H1 (cell line): Measurements from ENCODE around the gene FASN. TPM values are rescaled to one million over a fixed set of nuclear protein-coding genes. Genes with fewer than 3 reads are reported as not detected.

Experiments used
- CTCF ChIA-PET: fragments of 300-600 bp; sonication (Branson Sonifier 250); formaldehyde crosslinking; loops from one replicate; lab custom pipeline; 2021; ENCODE audit not compliant: partially characterized antibody; lab: Charles Lee
- POLR2A ChIA-PET: fragments of 300-600 bp; sonication (Branson Sonifier 250); formaldehyde crosslinking; loops from one replicate; lab custom pipeline; 2021; ENCODE audit warnings: inconsistent platforms; ENCODE audit not compliant: partially characterized antibody; lab: Charles Lee
- DNase-seq, 2 experiments: peaks; one replicate each; pipeline versions ENCODE4 v3.0.0 to v3.0.0-alpha.2; 2010 to 2022; ENCODE audit warnings: low spot score in 2 of 2, low read depth in 1 of 2, mixed read lengths in 1 of 2
- FAIRE-seq: peaks from 2 replicates; lab custom pipeline; 2011; peaks lifted over from hg19 to GRCh38; lab: Jason Lieb, UNC
- H2AFZ ChIP-seq: 2 replicates; pipeline ENCODE4 v1.8.1; 2012; ENCODE audit warnings: low read length, inconsistent platforms
- H2AK5ac ChIP-seq: 2 replicates; pipeline ENCODE4 v1.6.1; 2013; ENCODE audit warnings: low read depth, low read length
- H2BK120ac ChIP-seq: replicated peaks from 2 replicates; pipeline ENCODE3; 2013; ENCODE audit warnings: low read depth, low read length, inconsistent platforms
- H2BK12ac ChIP-seq: 2 replicates; pipeline ENCODE4 v1.6.1; 2013; ENCODE audit warnings: low read depth, low read length
- H2BK15ac ChIP-seq: 2 replicates; pipeline ENCODE4 v1.6.1; 2013; ENCODE audit warnings: low read length
- H2BK20ac ChIP-seq: 2 replicates; pipeline ENCODE4 v1.6.1; 2013; ENCODE audit warnings: low read length
- H2BK5ac ChIP-seq: 2 replicates; pipeline ENCODE4 v1.6.1; 2013; ENCODE audit warnings: low read depth, low read length
- H3K14ac ChIP-seq: 2 replicates; pipeline ENCODE4 v1.6.1; 2013; ENCODE audit warnings: inconsistent platforms; ENCODE audit not compliant: insufficient read length
- H3K18ac ChIP-seq: 2 replicates; pipeline ENCODE4 v1.6.1; 2013; ENCODE audit warnings: low read length; ENCODE audit errors: extremely low read depth
- H3K23ac ChIP-seq: 2 replicates; pipeline ENCODE4 v1.6.1; 2013; ENCODE audit warnings: inconsistent platforms; ENCODE audit not compliant: insufficient read length
- H3K23me2 ChIP-seq: 2 replicates; pipeline ENCODE4 v1.6.1; 2013; ENCODE audit warnings: low read depth, low read length
- H3K27ac ChIP-seq: 2 replicates; pipeline ENCODE4 v1.6.1; 2011; ENCODE audit warnings: low read depth, low read length, inconsistent platforms
- H3K27me3 ChIP-seq, 4 experiments: replicated peaks in 1 of 4; 1 replicate in 1 of 4; 2 replicates in 3 of 4; pipeline versions ENCODE4 v1.6.1 to v1.8.1; 2011 to 2013; ENCODE audit warnings: low read length in 3 of 4, mild to moderate bottlenecking in 3 of 4, inconsistent platforms in 2 of 4, mixed read lengths in 2 of 4, moderate library complexity in 1 of 4; ENCODE audit not compliant: control insufficient read depth in 3 of 4, insufficient read depth in 3 of 4; ENCODE audit errors: extremely low read depth in 1 of 4
- H3K36me3 ChIP-seq, 4 experiments: 2 replicates each; pipeline versions ENCODE4 v1.6.1 to v1.8.1; 2011 to 2013; ENCODE audit warnings: mild to moderate bottlenecking in 4 of 4, low read length in 3 of 4, moderate library complexity in 2 of 4, control low read depth in 1 of 4, inconsistent platforms in 1 of 4; ENCODE audit not compliant: insufficient read depth in 4 of 4, control insufficient read depth in 2 of 4
- H3K4ac ChIP-seq: replicated peaks from 2 replicates; pipeline ENCODE3; 2013; ENCODE audit warnings: low read length, low read depth, mixed read lengths, inconsistent platforms; ENCODE audit not compliant: insufficient read length
- H3K4me1 ChIP-seq, 4 experiments: replicated peaks in 1 of 4; 1 replicate in 1 of 4; 2 replicates in 3 of 4; pipeline versions ENCODE4 v1.6.1 to v1.8.1; 2011 to 2013; ENCODE audit warnings: low read length in 3 of 4, inconsistent platforms in 2 of 4, mixed read lengths in 1 of 4; ENCODE audit not compliant: insufficient read depth in 4 of 4, control insufficient read depth in 3 of 4
- H3K4me2 ChIP-seq, 2 experiments: 2 replicates each; pipeline versions ENCODE4 v1.6.1 to v1.8.1; 2011 to 2013; ENCODE audit warnings: low read depth in 2 of 2, low read length in 2 of 2, control low read depth in 1 of 2, inconsistent platforms in 1 of 2, mild to moderate bottlenecking in 1 of 2; ENCODE audit not compliant: insufficient read depth in 1 of 2
- H3K4me3 ChIP-seq, 4 experiments: fragments of 200-600, 300-600 bp in 1 of 4; sonication (generic), shearing (Covaris generic), sonication (Bioruptor Twin) in 1 of 4; 2 replicates each; pipeline versions ENCODE4 v1.5.1 to v1.8.1; 2011 to 2016; ENCODE audit warnings: low read length in 4 of 4, low read depth in 3 of 4, control low read depth in 2 of 4, inconsistent platforms in 2 of 4, mild to moderate bottlenecking in 2 of 4, mixed read lengths in 1 of 4, moderate library complexity in 1 of 4; ENCODE audit not compliant: insufficient read depth in 2 of 4; ENCODE audit errors: extremely low read depth in 1 of 4
- H3K56ac ChIP-seq: replicated peaks from 2 replicates; pipeline ENCODE3; 2013; ENCODE audit warnings: low read depth, mild to moderate bottlenecking, mixed read lengths, low read length, inconsistent platforms; ENCODE audit not compliant: insufficient read length
- H3K79me1 ChIP-seq: 2 replicates; pipeline ENCODE4 v1.6.1; 2013; ENCODE audit warnings: low read depth, low read length, control low read depth
- H3K79me2 ChIP-seq, 2 experiments: 2 replicates each; pipeline versions ENCODE4 v1.6.1 to v1.8.1; 2012 to 2013; ENCODE audit warnings: low read length in 2 of 2, mild to moderate bottlenecking in 2 of 2, inconsistent platforms in 1 of 2; ENCODE audit not compliant: insufficient read depth in 2 of 2, control insufficient read depth in 1 of 2
- H3K9ac ChIP-seq, 4 experiments: replicated peaks in 1 of 4; 1 replicate in 1 of 4; 2 replicates in 3 of 4; pipeline versions ENCODE4 v1.6.1 to v1.8.1; 2011 to 2013; ENCODE audit warnings: low read depth in 3 of 4, low read length in 3 of 4, control low read depth in 2 of 4, mild to moderate bottlenecking in 2 of 4, moderate library complexity in 2 of 4, inconsistent platforms in 1 of 4; ENCODE audit errors: extremely low read depth in 1 of 4
- H3K9me3 ChIP-seq, 2 experiments: 2 replicates each; pipeline versions ENCODE4 v1.6.1 to v1.8.1; 2012 to 2013; ENCODE audit warnings: mild to moderate bottlenecking in 2 of 2, moderate library complexity in 2 of 2, control low read depth in 1 of 2, inconsistent platforms in 1 of 2, low read depth in 1 of 2, low read length in 1 of 2, mixed read lengths in 1 of 2; ENCODE audit not compliant: insufficient read depth in 2 of 2
- H4K20me1 ChIP-seq, 2 experiments: replicated peaks in 1 of 2; 2 replicates each; pipeline versions ENCODE3 to v1.8.1; 2011 to 2013; ENCODE audit warnings: inconsistent platforms in 2 of 2, low read length in 2 of 2, mild to moderate bottlenecking in 1 of 2; ENCODE audit not compliant: insufficient read depth in 2 of 2, control insufficient read depth in 1 of 2
- H4K5ac ChIP-seq: 2 replicates; pipeline ENCODE4 v1.6.1; 2013; ENCODE audit warnings: low read length, low read depth, mixed read lengths, inconsistent platforms; ENCODE audit not compliant: insufficient read length
- H4K8ac ChIP-seq: 2 replicates; pipeline ENCODE4 v1.8.0; 2013; ENCODE audit warnings: mild to moderate bottlenecking, moderate library complexity, low read length, inconsistent platforms; ENCODE audit not compliant: insufficient read depth; ENCODE audit errors: extremely low read depth
- H4K91ac ChIP-seq: replicated peaks from 2 replicates; pipeline ENCODE3; 2013; ENCODE audit warnings: low read length, mixed read lengths, inconsistent platforms; ENCODE audit not compliant: insufficient read length
- KDM1A ChIP-seq: fragments of 200-600, 300-600 bp; sonication (generic); IDR thresholded peaks from 2 replicates; pipeline ENCODE4 v1.7.1; 2016; ENCODE audit warnings: mild to moderate bottlenecking, low read length, borderline replicate concordance
- WGBS, 2 experiments: shearing (Covaris generic) in 1 of 2; methylation state at CpG; one replicate each; pipeline versions ENCODE4 v1.1.6 to v1.1.7; 2013 to 2015; ENCODE audit warnings: low lambda C conversion rate in 2 of 2, mixed read lengths in 2 of 2, inconsistent platforms in 1 of 2, low coverage in 1 of 2, missing lambda C conversion rate in 1 of 2; ENCODE audit not compliant: insufficient replicate concordance in 2 of 2, insufficient coverage in 1 of 2, insufficient read length in 1 of 2; ENCODE audit errors: extremely low coverage in 1 of 2, missing lambda C conversion rate in 1 of 2; 5-methylcytosine and 5-hydroxymethylcytosine counted together
- polyA plus RNA-seq, 7 experiments: library from polyadenylated mRNA; depleted of rRNA in 3 of 7; stranded (reverse) in 5 of 7; unstranded in 2 of 7; fragments of >200 nt in 5 of 7; fragments of 200-250 nt in 2 of 7; gene quantifications; 1 replicate in 5 of 7; 2 replicates in 1 of 7; 4 replicates in 1 of 7; pipeline versions ENCODE4 v1.2.1 to v1.2.3, GENCODE V29; 2011 to 2013; ENCODE audit warnings: missing spikeins in 2 of 7, mixed read lengths in 2 of 7
- total RNA-seq: library from RNA; stranded (reverse); fragmentation: NEBNext Ultra II Directional; extraction: Animal tissue kit (Norgen Biotek cat#: 25700); gene quantifications from 2 replicates; pipeline ENCODE4 v1.2.1, GENCODE V29; 2021
- TF ChIP-seq, protein P1 (sequence below), 3 experiments: IDR thresholded peaks; 1 replicate in 2 of 3; 2 replicates in 1 of 3; pipeline versions ENCODE4 v1.5.1 to v1.6.1; 2011; ENCODE audit warnings: low read length in 3 of 3, mild to moderate bottlenecking in 3 of 3, inconsistent platforms in 2 of 3, low read depth in 1 of 3, moderate library complexity in 1 of 3; ENCODE audit not compliant: insufficient read depth in 1 of 3; ENCODE audit errors: control extremely low read depth in 1 of 3

The FASN gene
- total and polyA plus RNA-seq, 2 of the 8 experiments (the other 6 are each of a cell fraction or from before 2014, with no cell fraction given): 143 to 561 TPM

DNA sequence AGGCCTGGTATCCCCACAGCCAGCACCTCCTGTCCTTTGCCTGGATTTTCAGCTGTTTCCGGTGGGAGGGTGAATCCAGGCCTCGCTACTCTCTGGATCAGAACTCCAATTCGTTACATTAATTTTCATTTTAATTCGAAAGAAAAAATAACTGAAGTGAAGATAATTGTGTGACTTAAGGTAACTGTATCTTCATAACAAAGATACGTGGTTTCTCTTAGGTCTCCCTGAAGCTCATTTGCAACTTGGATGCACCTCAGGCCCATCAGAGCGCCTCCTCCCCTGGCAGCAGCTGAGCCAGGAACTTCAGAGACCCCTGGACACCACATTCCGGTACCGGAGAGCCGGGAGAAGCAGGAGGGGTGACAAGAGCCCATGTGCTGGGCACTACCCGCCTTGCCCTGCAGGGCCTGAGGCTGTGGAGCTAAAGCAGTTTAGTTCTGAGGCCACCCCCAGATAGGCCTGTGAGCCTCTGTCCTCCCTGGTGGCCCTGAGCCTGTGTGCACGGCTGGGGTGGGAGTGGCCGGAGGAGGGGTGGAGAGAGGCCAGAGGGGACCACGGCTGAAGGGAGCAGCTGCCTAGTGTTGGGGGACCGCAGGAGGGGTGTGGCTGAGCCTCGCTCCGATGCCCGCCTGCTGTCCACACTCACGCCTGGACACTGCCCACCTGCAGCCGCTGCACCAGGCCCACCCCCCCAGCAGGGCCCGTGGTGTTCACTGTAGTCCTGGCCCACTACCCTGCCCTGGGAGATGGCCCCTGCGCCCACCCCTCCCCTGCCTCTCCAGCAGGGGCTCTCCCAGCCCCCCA is 21.0 kb downstream of the FASN start:
- FAIRE-seq: no peak
- TF ChIP-seq KDM1A: no peak
- TF ChIP-seq, protein P1, sequence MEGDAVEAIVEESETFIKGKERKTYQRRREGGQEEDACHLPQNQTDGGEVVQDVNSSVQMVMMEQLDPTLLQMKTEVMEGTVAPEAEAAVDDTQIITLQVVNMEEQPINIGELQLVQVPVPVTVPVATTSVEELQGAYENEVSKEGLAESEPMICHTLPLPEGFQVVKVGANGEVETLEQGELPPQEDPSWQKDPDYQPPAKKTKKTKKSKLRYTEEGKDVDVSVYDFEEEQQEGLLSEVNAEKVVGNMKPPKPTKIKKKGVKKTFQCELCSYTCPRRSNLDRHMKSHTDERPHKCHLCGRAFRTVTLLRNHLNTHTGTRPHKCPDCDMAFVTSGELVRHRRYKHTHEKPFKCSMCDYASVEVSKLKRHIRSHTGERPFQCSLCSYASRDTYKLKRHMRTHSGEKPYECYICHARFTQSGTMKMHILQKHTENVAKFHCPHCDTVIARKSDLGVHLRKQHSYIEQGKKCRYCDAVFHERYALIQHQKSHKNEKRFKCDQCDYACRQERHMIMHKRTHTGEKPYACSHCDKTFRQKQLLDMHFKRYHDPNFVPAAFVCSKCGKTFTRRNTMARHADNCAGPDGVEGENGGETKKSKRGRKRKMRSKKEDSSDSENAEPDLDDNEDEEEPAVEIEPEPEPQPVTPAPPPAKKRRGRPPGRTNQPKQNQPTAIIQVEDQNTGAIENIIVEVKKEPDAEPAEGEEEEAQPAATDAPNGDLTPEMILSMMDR (IDR thresholded peaks at IDR 0.05; ENCODE audit: control extremely low read depth in 1 of 3, insufficient read depth in 1 of 3, low read depth in 1 of 3, low read length in 3 of 3): peak in 1 of 3 experiments; percentile 8; a peak in 1 of 4 replicates
- TF ChIP-seq, all 59 proteins: peak for 1
- no peaks in the 10 kb centered on the region for H3K4me1 ChIP-seq
- H3K4ac ChIP-seq: no peak overlapping the region
- no peak overlapping the region for H3K18ac ChIP-seq
- no peaks in the 10 kb centered on the region for H3K79me2 ChIP-seq
- no peak overlapping the region for H2BK15ac ChIP-seq
- H2BK20ac ChIP-seq: no peak overlapping the region
- no peak overlapping the region for H2BK120ac ChIP-seq
- no peak overlapping the region for H4K5ac ChIP-seq
- no peak overlapping the region for H3K4me3 ChIP-seq
- H3K36me3 ChIP-seq: peaks cover 21 to 43% (median 30%) of the 10 kb centered on the region in 4 experiments
- H2BK12ac ChIP-seq: no peak overlapping the region
- no peak overlapping the region for H3K9ac ChIP-seq
- DNase-seq: no peak
- no peak overlapping the region for H2BK5ac ChIP-seq
- WGBS, 2 experiments: 87% methylated on average over 16 of the region's 21 CpGs; no CpG with 5 or more reads in 1 of the 2 experiments
- no peak overlapping the region for H3K23ac ChIP-seq
- H3K9me3 ChIP-seq: no peaks in the 10 kb centered on the region
- no peaks in the 10 kb centered on the region for H3K23me2 ChIP-seq
- no peak overlapping the region for H4K8ac ChIP-seq
- no peak overlapping the region for H2AFZ ChIP-seq
- no peaks in the 10 kb centered on the region; a peak in 1 of 7 replicates for H3K27me3 ChIP-seq
- H3K14ac ChIP-seq: no peak overlapping the region
- POLR2A ChIA-PET: interaction anchor here (1.1 to 12.5 kb wide), 15 partner anchors 11 to 211 kb away, joined by 3 to 105 read pairs (median 7); partner anchors contain the start of genes DUS1L, FASN, GPS1 and RAC3
- H3K27ac ChIP-seq: no peak overlapping the region
- H3K56ac ChIP-seq: no peak overlapping the region
- no peak overlapping the region for H4K91ac ChIP-seq
- H3K79me1 ChIP-seq: peaks cover 5% of the 10 kb centered on the region
- CTCF ChIA-PET: interaction anchor here (0.8 to 2.7 kb wide), 11 partner anchors 11 to 207 kb away, joined by 3 to 16 read pairs (median 3); partner anchors contain the start of gene FASN
- H3K4me2 ChIP-seq: no peak overlapping the region
- peaks cover 17 to 26% of the 10 kb centered on the region in 2 experiments for H4K20me1 ChIP-seq
- no peak overlapping the region for H2AK5ac ChIP-seq
